Sigmoid colon (tissue), 4 donors: ENCODE data around the gene ZNF687.

ENCODE experiments used
- EP300 ChIP-seq, 4 donors: sonication (generic); formaldehyde crosslinking; IDR thresholded peaks; one replicate each; pipeline ENCODE4 v1.6.1; 2017; ENCODE audit warnings: antibody characterized with exemption in 4 of 4
- POLR2A ChIP-seq, 2 donors: fragments of 450-650 bp; IDR thresholded peaks; one replicate each; pipeline ENCODE4 v1.6.1; 2016; ENCODE audit warnings: antibody characterized with exemption in 2 of 2, mild to moderate bottlenecking in 2 of 2, moderate library complexity in 2 of 2
- POLR2AphosphoS5 ChIP-seq, 4 donors: sonication (generic); formaldehyde crosslinking; IDR thresholded peaks; one replicate each; pipeline ENCODE4 v1.6.1; 2017; ENCODE audit warnings: antibody characterized with exemption in 4 of 4
- TF ChIP-seq, protein P1 (sequence below), 4 experiments: fragments of 450-650 bp in 3 of 4; fragments of 200-600 bp in 1 of 4; IDR thresholded peaks; one replicate each; pipeline ENCODE4 v1.5.1; 2016 to 2019; ENCODE audit warnings: antibody characterized with exemption in 4 of 4, mild to moderate bottlenecking in 3 of 4, moderate library complexity in 2 of 4

GRCh38 chr1:151313501-151313900 is 31.4 kb downstream of the ZNF687 start:
- TF ChIP-seq, protein P1, sequence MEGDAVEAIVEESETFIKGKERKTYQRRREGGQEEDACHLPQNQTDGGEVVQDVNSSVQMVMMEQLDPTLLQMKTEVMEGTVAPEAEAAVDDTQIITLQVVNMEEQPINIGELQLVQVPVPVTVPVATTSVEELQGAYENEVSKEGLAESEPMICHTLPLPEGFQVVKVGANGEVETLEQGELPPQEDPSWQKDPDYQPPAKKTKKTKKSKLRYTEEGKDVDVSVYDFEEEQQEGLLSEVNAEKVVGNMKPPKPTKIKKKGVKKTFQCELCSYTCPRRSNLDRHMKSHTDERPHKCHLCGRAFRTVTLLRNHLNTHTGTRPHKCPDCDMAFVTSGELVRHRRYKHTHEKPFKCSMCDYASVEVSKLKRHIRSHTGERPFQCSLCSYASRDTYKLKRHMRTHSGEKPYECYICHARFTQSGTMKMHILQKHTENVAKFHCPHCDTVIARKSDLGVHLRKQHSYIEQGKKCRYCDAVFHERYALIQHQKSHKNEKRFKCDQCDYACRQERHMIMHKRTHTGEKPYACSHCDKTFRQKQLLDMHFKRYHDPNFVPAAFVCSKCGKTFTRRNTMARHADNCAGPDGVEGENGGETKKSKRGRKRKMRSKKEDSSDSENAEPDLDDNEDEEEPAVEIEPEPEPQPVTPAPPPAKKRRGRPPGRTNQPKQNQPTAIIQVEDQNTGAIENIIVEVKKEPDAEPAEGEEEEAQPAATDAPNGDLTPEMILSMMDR (IDR thresholded peaks at IDR 0.05) = no peak
- TF ChIP-seq POLR2A (IDR thresholded peaks at IDR 0.05) (no peak), POLR2AphosphoS5 (IDR thresholded peaks at IDR 0.05) (peak in 3 of 4 donors; percentile 11 to 32 (median 12)), EP300 (IDR thresholded peaks at IDR 0.05) (no peak)
